ENCODE results near the gene ADCY9. TPM values are rescaled to one million over a fixed set of nuclear protein-coding genes. Genes with fewer than 3 reads are reported as not detected.

The ADCY9 gene
- total and polyA plus RNA-seq, 7 donors = 1.8 to 28.0 (median 12.5) TPM

DNA sequence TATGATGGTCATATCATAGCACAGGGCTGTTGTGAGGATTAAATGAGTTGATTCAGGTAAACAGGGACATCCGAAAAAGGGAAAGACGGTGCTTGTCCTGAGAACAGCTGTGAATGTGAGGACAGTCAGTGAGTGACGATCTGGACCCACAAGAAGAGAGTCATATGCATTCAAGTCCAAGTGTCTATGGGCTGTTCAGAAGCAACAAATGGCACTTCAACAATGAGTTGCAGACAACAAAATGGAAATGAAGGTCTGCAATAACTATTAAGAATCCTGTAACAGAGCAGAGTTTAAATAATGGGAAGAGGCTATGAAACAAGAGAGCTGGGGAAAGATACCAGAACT, 100.3 kb downstream of the ADCY9 start:
- Histone ChIP-seq H3K27me3 (no peaks in the 10 kb centered on the region), H3K9me3 (no peaks in the 10 kb centered on the region), H3K4me3 (no peak overlapping the region), H3K4me1 (peaks cover 0 to 31% (median 25%) of the 10 kb centered on the region in 4 donors), H3K27ac (peak overlapping the region in 1 of 4 donors; percentile 1), H3K36me3 (no peaks in the 10 kb centered on the region)
- 80 to 90% methylated on average over 3 of the region's 3 CpGs for WGBS, 2 donors
- intact Hi-C loops (cut with DNase I) = loop anchor here (5.0 kb wide), 1 partner anchor 36 kb away; no protein-coding TSS in a partner anchor
- no peak for TF ChIP-seq POLR2A (IDR thresholded peaks at IDR 0.05)
- TF ChIP-seq, protein P1, sequence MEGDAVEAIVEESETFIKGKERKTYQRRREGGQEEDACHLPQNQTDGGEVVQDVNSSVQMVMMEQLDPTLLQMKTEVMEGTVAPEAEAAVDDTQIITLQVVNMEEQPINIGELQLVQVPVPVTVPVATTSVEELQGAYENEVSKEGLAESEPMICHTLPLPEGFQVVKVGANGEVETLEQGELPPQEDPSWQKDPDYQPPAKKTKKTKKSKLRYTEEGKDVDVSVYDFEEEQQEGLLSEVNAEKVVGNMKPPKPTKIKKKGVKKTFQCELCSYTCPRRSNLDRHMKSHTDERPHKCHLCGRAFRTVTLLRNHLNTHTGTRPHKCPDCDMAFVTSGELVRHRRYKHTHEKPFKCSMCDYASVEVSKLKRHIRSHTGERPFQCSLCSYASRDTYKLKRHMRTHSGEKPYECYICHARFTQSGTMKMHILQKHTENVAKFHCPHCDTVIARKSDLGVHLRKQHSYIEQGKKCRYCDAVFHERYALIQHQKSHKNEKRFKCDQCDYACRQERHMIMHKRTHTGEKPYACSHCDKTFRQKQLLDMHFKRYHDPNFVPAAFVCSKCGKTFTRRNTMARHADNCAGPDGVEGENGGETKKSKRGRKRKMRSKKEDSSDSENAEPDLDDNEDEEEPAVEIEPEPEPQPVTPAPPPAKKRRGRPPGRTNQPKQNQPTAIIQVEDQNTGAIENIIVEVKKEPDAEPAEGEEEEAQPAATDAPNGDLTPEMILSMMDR (IDR thresholded peaks at IDR 0.05) = no peak
- TF ChIP-seq POLR2AphosphoS5 (IDR thresholded peaks at IDR 0.05) = no peak
- no peak for TF ChIP-seq EP300 (IDR thresholded peaks at IDR 0.05)
- no peak for DNase-seq

DNA sequence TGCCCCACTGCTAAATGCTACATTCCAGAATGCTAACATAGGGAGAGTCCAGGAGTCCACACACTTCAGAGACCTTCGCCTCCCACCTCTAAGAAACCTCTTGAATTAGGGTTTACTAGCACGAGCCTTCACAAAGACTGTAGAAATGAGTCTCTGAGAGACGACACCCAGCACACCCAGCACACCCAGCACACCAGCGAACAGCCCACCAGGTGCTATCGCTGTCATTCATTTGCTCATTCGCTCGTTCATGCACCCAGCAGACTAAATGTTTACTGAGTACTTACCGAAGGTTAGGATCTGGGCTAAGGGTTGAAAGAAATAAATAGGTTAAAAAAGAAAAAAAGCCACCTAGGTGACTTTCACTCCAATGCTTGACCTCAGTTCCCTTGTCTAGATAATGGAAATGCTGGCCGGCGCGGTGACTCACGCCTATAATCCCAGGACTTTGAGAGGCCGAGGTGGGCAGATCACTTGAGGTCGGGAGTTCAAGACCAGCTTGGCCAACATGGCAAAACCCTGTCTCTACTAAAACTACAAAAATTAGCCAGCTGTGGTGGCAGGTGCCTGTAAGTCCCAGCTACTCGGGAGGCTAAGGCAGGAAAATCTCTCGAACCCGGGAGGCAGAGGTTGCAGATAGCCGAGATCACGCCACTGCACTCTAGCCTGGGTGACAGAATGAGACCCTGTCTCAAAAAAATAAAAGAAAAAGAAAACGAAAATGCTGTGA, 100.8 kb downstream of the ADCY9 start:
- no peak for DNase-seq
- no peaks in the 10 kb centered on the region for H3K9me3 ChIP-seq
- H3K36me3 ChIP-seq = no peaks in the 10 kb centered on the region
- TF ChIP-seq POLR2AphosphoS5 (IDR thresholded peaks at IDR 0.05) (no peak), EP300 (IDR thresholded peaks at IDR 0.05) (no peak), POLR2A (IDR thresholded peaks at IDR 0.05) (no peak)
- TF ChIP-seq, protein P1 (IDR thresholded peaks at IDR 0.05) = no peak
- no peaks in the 10 kb centered on the region for H3K27me3 ChIP-seq
- peaks cover 0 to 31% (median 25%) of the 10 kb centered on the region in 4 donors for H3K4me1 ChIP-seq
- H3K27ac ChIP-seq = peak overlapping the region in 1 of 4 donors; percentile 25
- no peak overlapping the region for H3K4me3 ChIP-seq
- 42 to 76% methylated on average over 19 to 20 of the region's 20 CpGs for WGBS, 2 donors
- intact Hi-C loops (cut with DNase I) = loop anchor here (5.0 kb wide), 1 partner anchor 37 kb away; no protein-coding TSS in a partner anchor

- 75 to 82% methylated on average over 15 of the region's 15 CpGs for WGBS, 2 donors
- TF ChIP-seq POLR2AphosphoS5 (IDR thresholded peaks at IDR 0.05) = no peak
- no peak for TF ChIP-seq EP300 (IDR thresholded peaks at IDR 0.05)
- no peak for TF ChIP-seq POLR2A (IDR thresholded peaks at IDR 0.05)
- TF ChIP-seq, protein P1 (IDR thresholded peaks at IDR 0.05) = no peak
- H3K4me3 ChIP-seq = no peak overlapping the region
- DNase-seq = no peak
- no peaks in the 10 kb centered on the region for H3K9me3 ChIP-seq
- no peaks in the 10 kb centered on the region for H3K27me3 ChIP-seq
- peaks cover 0 to 16% (median 14%) of the 10 kb centered on the region in 4 donors for H3K4me1 ChIP-seq
- H3K36me3 ChIP-seq = no peaks in the 10 kb centered on the region
- intact Hi-C loops (cut with DNase I) = no loop called here
- H3K27ac ChIP-seq = peak overlapping the region in 1 of 4 donors; percentile 78
Observed at GRCh38 chr16:4011940-4012629, 104.2 kb downstream of the ADCY9 start.

- TF ChIP-seq, protein P1 (IDR thresholded peaks at IDR 0.05) = no peak
- no peak for TF ChIP-seq POLR2AphosphoS5 (IDR thresholded peaks at IDR 0.05)
- no peak for TF ChIP-seq EP300 (IDR thresholded peaks at IDR 0.05)
- TF ChIP-seq POLR2A (IDR thresholded peaks at IDR 0.05) = no peak
- intact Hi-C loops (cut with DNase I) = no loop called here
- Histone ChIP-seq H3K36me3 (no peaks in the 10 kb centered on the region), H3K4me3 (no peak overlapping the region), H3K27me3 (no peaks in the 10 kb centered on the region), H3K27ac (peak overlapping the region in 1 of 4 donors; percentile 33), H3K9me3 (no peaks in the 10 kb centered on the region), H3K4me1 (peaks cover 0 to 22% (median 17%) of the 10 kb centered on the region in 4 donors)
- no peak for DNase-seq
- WGBS, 2 donors = 84 to 92% methylated on average over 20 of the region's 20 CpGs
Observed at GRCh38 chr16:4011225-4011939, 104.9 kb downstream of the ADCY9 start.
